A549 (cell line): ENCODE data around the gene HEPHL1. TPM values are rescaled to one million over a fixed set of nuclear protein-coding genes. Genes with fewer than 3 reads are reported as not detected.

Experiments
- ATAC-seq, 2 experiments: fragments of 200-7000 bp in 1 of 2; fragments of >200 bp in 1 of 2; cut with Nextera tagmentation in 1 of 2; cut with Tn5 transposase in 1 of 2; 3 replicates each; pipeline versions ENCODE4 v1.8.0 to v1.9.1; 2018 to 2020; ENCODE audit warnings: mild to moderate bottlenecking in 1 of 2, moderate library complexity in 1 of 2
- CTCF ChIA-PET: fragments of 300-600 bp; sonication (Branson Sonifier 250); formaldehyde crosslinking; extraction: SDS; loops from one replicate; lab custom pipeline; 2021; ENCODE audit warnings: antibody characterized with exemption, inconsistent platforms; lab: Yijun Ruan, JAX
- POLR2A ChIA-PET: fragments of 350-600 bp; formaldehyde crosslinking; extraction: SDS; loops from one replicate; lab custom pipeline; 2021; ENCODE audit warnings: antibody characterized with exemption, inconsistent platforms; lab: Yijun Ruan, JAX
- DNase-seq, 2 experiments: peaks; one replicate each; pipeline versions ENCODE4 v3.0.0 to v3.0.0-alpha.2; 2011 to 2016; ENCODE audit warnings: low read depth in 1 of 2, low spot score in 1 of 2
- FAIRE-seq: peaks from 2 replicates; lab custom pipeline; 2011; peaks lifted over from hg19 to GRCh38; lab: Jason Lieb, UNC
- H3K27ac ChIP-seq, 2 experiments: fragments of >200 bp; sonication (Bioruptor Twin); formaldehyde crosslinking; 3 replicates each; pipeline ENCODE4 v1.5.1; 2016 to 2017
- H3K4me1 ChIP-seq: fragments of >200 bp; sonication (Bioruptor Twin); formaldehyde crosslinking; 3 replicates; pipeline ENCODE4 v1.6.1; 2016
- H3K4me2 ChIP-seq: fragments of >200 bp; sonication (Bioruptor Twin); formaldehyde crosslinking; 3 replicates; pipeline ENCODE4 v1.6.1; 2016
- H3K4me3 ChIP-seq: fragments of >200 bp; sonication (Bioruptor Twin); formaldehyde crosslinking; 3 replicates; pipeline ENCODE4 v1.5.1; 2016
- H3K9me3 ChIP-seq: fragments of >200 bp; sonication (Bioruptor Twin); formaldehyde crosslinking; 3 replicates; pipeline ENCODE4 v1.6.1; 2016
- ATOH8 ChIP-seq: fragments of 250-450 bp; sonication (Bioruptor Pico); IDR thresholded peaks from 2 replicates; pipeline ENCODE4 v1.5.0; 2020; ENCODE audit warnings: low read depth, mild to moderate bottlenecking, moderate library complexity
- CBX8 ChIP-seq: fragments of 200-600 bp; sonication (generic); IDR thresholded peaks from 2 replicates; pipeline ENCODE4 v1.6.1; 2016
- E2F6 ChIP-seq: IDR thresholded peaks from 2 replicates; pipeline ENCODE4 v1.6.1; 2012; ENCODE audit warnings: low read depth, borderline replicate concordance
- EHMT2 ChIP-seq: fragments of 200-600 bp; sonication (generic); IDR thresholded peaks from 2 replicates; pipeline ENCODE4 v1.6.1; 2016; ENCODE audit warnings: antibody characterized with exemption, low read depth, mild to moderate bottlenecking, moderate library complexity
- ELK1 ChIP-seq: fragments of 150-350 bp; IDR thresholded peaks from 2 replicates; pipeline ENCODE4 v1.6.1; 2014; ENCODE audit warnings: low read depth, mild to moderate bottlenecking, low read length
- EP300 ChIP-seq, 2 experiments: fragments of >200 bp; sonication (Bioruptor Twin); formaldehyde crosslinking; IDR thresholded peaks; 2 replicates in 1 of 2; 3 replicates in 1 of 2; pipeline ENCODE4 v1.6.1; 2016 to 2017
- ESRRA ChIP-seq: fragments of 150-350 bp; IDR thresholded peaks from 2 replicates; pipeline ENCODE4 v1.6.1; 2014; ENCODE audit warnings: mild to moderate bottlenecking, low read length, borderline replicate concordance
- FOSB ChIP-seq: fragments of 250-450 bp; sonication (Bioruptor Pico); IDR thresholded peaks from 2 replicates; pipeline ENCODE4 v1.5.0; 2020; ENCODE audit warnings: mild to moderate bottlenecking, moderate library complexity
- FOSL2 ChIP-seq, 2 experiments: fragments of 450-650 bp in 1 of 2; fragments of >200 bp in 1 of 2; sonication (Bioruptor Twin) in 1 of 2; formaldehyde crosslinking; IDR thresholded peaks; 2 replicates each; pipeline versions ENCODE4 v1.5.0 to v1.6.1; 2016 to 2020; ENCODE audit warnings: mild to moderate bottlenecking in 1 of 2, moderate library complexity in 1 of 2
- FOXS1 ChIP-seq: fragments of 250-450 bp; sonication (Bioruptor Pico); IDR thresholded peaks from 2 replicates; pipeline ENCODE4 v1.5.0; 2020; ENCODE audit warnings: mild to moderate bottlenecking, moderate library complexity
- HES2 ChIP-seq: fragments of >200 bp; sonication (Bioruptor Twin); formaldehyde crosslinking; IDR thresholded peaks from 2 replicates; pipeline ENCODE4 v1.6.1; 2016
- HOXA7 ChIP-seq: fragments of 250-450 bp; sonication (Bioruptor Pico); IDR thresholded peaks from 2 replicates; pipeline ENCODE4 v1.5.0; 2020; ENCODE audit warnings: mild to moderate bottlenecking, moderate library complexity
- JUN ChIP-seq, 2 experiments: fragments of >200 bp; sonication (Bioruptor Twin); formaldehyde crosslinking; IDR thresholded peaks; 2 replicates in 1 of 2; 3 replicates in 1 of 2; pipeline ENCODE4 v1.6.1; 2016 to 2017
- JUNB ChIP-seq: fragments of >200 bp; sonication (Bioruptor Twin); formaldehyde crosslinking; IDR thresholded peaks from 2 replicates; pipeline ENCODE4 v1.6.1; 2016
- MAFK ChIP-seq: fragments of 450-650 bp; IDR thresholded peaks from 2 replicates; pipeline ENCODE4 v1.6.1; 2014; ENCODE audit not compliant: partially characterized antibody
- MAX ChIP-seq: IDR thresholded peaks from 2 replicates; pipeline ENCODE4 v1.6.1; 2012
- MAZ ChIP-seq: fragments of 150-350 bp; IDR thresholded peaks from 2 replicates; pipeline ENCODE4 v1.6.1; 2014; ENCODE audit warnings: antibody characterized with exemption, low read depth, low read length, borderline replicate concordance
- MYC ChIP-seq: IDR thresholded peaks from 2 replicates; pipeline ENCODE4 v1.6.1; 2012; ENCODE audit warnings: mild to moderate bottlenecking, inconsistent platforms, low read length, improper control_type of control experiment, borderline replicate concordance
- NPAS2 ChIP-seq: fragments of 250-450 bp; sonication (Bioruptor Pico); IDR thresholded peaks from 2 replicates; pipeline ENCODE4 v1.8.0; 2022; ENCODE audit warnings: mild to moderate bottlenecking, moderate library complexity, borderline replicate concordance
- NR3C1 ChIP-seq: fragments of >200 bp; sonication (Bioruptor Twin); formaldehyde crosslinking; IDR thresholded peaks from 3 replicates; pipeline ENCODE4 v1.6.1; 2017
- PBX3 ChIP-seq: IDR thresholded peaks from 2 replicates; pipeline ENCODE4 v1.6.1; 2012
- POLR2A ChIP-seq: IDR thresholded peaks from 2 replicates; pipeline ENCODE4 v1.6.1; 2012; ENCODE audit warnings: mild to moderate bottlenecking, low read length
- RAD21 ChIP-seq, 2 experiments: fragments of >200 bp in 1 of 2; sonication (Bioruptor Twin) in 1 of 2; formaldehyde crosslinking in 1 of 2; IDR thresholded peaks in 1 of 2; conservative IDR thresholded peaks in 1 of 2; 2 replicates in 1 of 2; 3 replicates in 1 of 2; pipeline ENCODE4 v1.6.1; 2012 to 2018; ENCODE audit warnings: inconsistent platforms in 1 of 2
- RARB ChIP-seq: fragments of 250-450 bp; sonication (Bioruptor Pico); IDR thresholded peaks from 2 replicates; pipeline ENCODE4 v1.8.0; 2021; ENCODE audit warnings: mild to moderate bottlenecking, moderate library complexity
- RCOR1 ChIP-seq: fragments of 150-350 bp; IDR thresholded peaks from 2 replicates; pipeline ENCODE4 v1.6.1; 2014; ENCODE audit warnings: antibody characterized with exemption, low read length, low read depth
- SREBF2 ChIP-seq: fragments of 450-650 bp; IDR thresholded peaks from 2 replicates; pipeline ENCODE4 v1.6.1; 2014; ENCODE audit warnings: mild to moderate bottlenecking, moderate library complexity
- TFCP2L1 ChIP-seq: fragments of 250-450 bp; sonication (Bioruptor Pico); IDR thresholded peaks from 2 replicates; pipeline ENCODE4 v1.5.0; 2021; ENCODE audit warnings: mild to moderate bottlenecking
- USF2 ChIP-seq: fragments of 450-650 bp; IDR thresholded peaks from 2 replicates; pipeline ENCODE4 v1.6.1; 2014; ENCODE audit warnings: antibody characterized with exemption
- ZC3H11A ChIP-seq: fragments of 450-650 bp; IDR thresholded peaks from 2 replicates; pipeline ENCODE4 v1.6.1; 2014; ENCODE audit warnings: antibody characterized with exemption, mild to moderate bottlenecking
- ZFP36 ChIP-seq: fragments of 450-650 bp; IDR thresholded peaks from 2 replicates; pipeline ENCODE4 v1.6.1; 2014; ENCODE audit warnings: borderline replicate concordance; ENCODE audit not compliant: partially characterized antibody
- ZNF302 ChIP-seq: fragments of 250-450 bp; sonication (Bioruptor Pico); IDR thresholded peaks from 2 replicates; pipeline ENCODE4 v1.9.0; 2021; ENCODE audit warnings: inconsistent platforms, mild to moderate bottlenecking, moderate library complexity
- WGBS: methylation state at CpG from one replicate; pipeline ENCODE4 v1.1.6; 2017; ENCODE audit errors: missing lambda C conversion rate; 5-methylcytosine and 5-hydroxymethylcytosine counted together
- polyA plus RNA-seq, 4 experiments: library from polyadenylated mRNA; depleted of rRNA in 3 of 4; stranded (reverse); fragments of >200 nt; fragmentation: RNase III in 1 of 4; extraction: RNeasy Plus Mini Kit Qiagen cat#74134 plus additional on column Dnase treatment in 1 of 4; gene quantifications; 2 replicates in 3 of 4; 3 replicates in 1 of 4; pipeline ENCODE4 v1.2.3, GENCODE V29; 2011 to 2017

The HEPHL1 gene
- polyA plus RNA-seq, 2 of the 4 experiments (the other 2 are of a cell fraction): not detected

- TF ChIP-seq RAD21 (conservative IDR thresholded peaks at IDR 0.05 in 1 of 2, IDR thresholded peaks at IDR 0.05 in 1 of 2): no peak
- no peak for TF ChIP-seq EP300 (IDR thresholded peaks at IDR 0.05)
- no peak for TF ChIP-seq ATOH8 (CRISPR knock-in tag)
- no peak for TF ChIP-seq FOSB (CRISPR knock-in tag)
- Histone ChIP-seq H3K27ac (no peak overlapping the region), H3K9me3 (no peaks in the 10 kb centered on the region), H3K4me2 (no peak overlapping the region), H3K4me3 (no peak overlapping the region), H3K4me1 (no peaks in the 10 kb centered on the region)
- CTCF ChIA-PET: no interaction called here
- POLR2A ChIA-PET: no interaction called here
- FAIRE-seq (no peak), ATAC-seq (no peak), DNase-seq (no peak)
These were observed 13.7 kb upstream of the HEPHL1 start for GRCh38 chr11:94007426-94007825.

GRCh38 chr11:94007906-94008305 lies 13.2 kb upstream of the HEPHL1 start:
- ChIA-PET POLR2A (no interaction called here), CTCF (no interaction called here)
- 9% methylated on average over 4 of the region's 4 CpGs for WGBS
- no peaks in the 10 kb centered on the region for H3K9me3 ChIP-seq
- FAIRE-seq (no peak), DNase-seq (no peak), ATAC-seq (no peak)
- H3K4me3 ChIP-seq: no peak overlapping the region
- H3K27ac ChIP-seq: no peak overlapping the region
- TF ChIP-seq JUNB: no peak
- no peak for TF ChIP-seq EHMT2
- no peak for TF ChIP-seq NR3C1
- TF ChIP-seq NPAS2 (CRISPR knock-in tag): no peak
- no peak for TF ChIP-seq ELK1
- no peak for TF ChIP-seq HES2
- no peak for TF ChIP-seq MAX
- TF ChIP-seq MAFK: no peak
- TF ChIP-seq FOSL2 (IDR thresholded peaks at IDR 0.05): no peak
- TF ChIP-seq FOSL2 (CRISPR knock-in tag; IDR thresholded peaks at IDR 0.05): no peak
- TF ChIP-seq ZNF302 (CRISPR knock-in tag): no peak
- no peak for TF ChIP-seq HOXA7 (CRISPR knock-in tag)
- no peak for TF ChIP-seq MAZ
- TF ChIP-seq ZFP36: no peak
- no peak overlapping the region for H3K4me2 ChIP-seq
- no peaks in the 10 kb centered on the region for H3K4me1 ChIP-seq

GRCh38 chr11:94010136-94010535 lies 11.0 kb upstream of the HEPHL1 start:
- POLR2A ChIA-PET: no interaction called here
- no peak overlapping the region for H3K27ac ChIP-seq
- TF ChIP-seq E2F6: no peak
- no peak for TF ChIP-seq FOXS1 (CRISPR knock-in tag)
- TF ChIP-seq JUN (IDR thresholded peaks at IDR 0.05): no peak
- no peak for TF ChIP-seq CBX8
- no peak for TF ChIP-seq MAFK
- no peak for TF ChIP-seq MYC
- no peak for TF ChIP-seq ESRRA
- no peak for TF ChIP-seq POLR2A
- TF ChIP-seq SREBF2: no peak
- TF ChIP-seq RAD21 (conservative IDR thresholded peaks at IDR 0.05 in 1 of 2, IDR thresholded peaks at IDR 0.05 in 1 of 2): no peak
- TF ChIP-seq USF2: no peak
- TF ChIP-seq TFCP2L1 (CRISPR knock-in tag): no peak
- TF ChIP-seq RCOR1: no peak
- TF ChIP-seq HES2: no peak
- no peak for TF ChIP-seq PBX3
- no peak for TF ChIP-seq NR3C1
- TF ChIP-seq ZC3H11A: no peak
- TF ChIP-seq RARB (CRISPR knock-in tag): no peak

More at GRCh38 chr11:94010136-94010535, 11.0 kb upstream of the HEPHL1 start:
- 0% methylated on average over 1 of the region's 1 CpG for WGBS
- Histone ChIP-seq H3K4me1 (no peaks in the 10 kb centered on the region), H3K9me3 (no peaks in the 10 kb centered on the region), H3K4me2 (no peak overlapping the region), H3K4me3 (no peak overlapping the region)
- FAIRE-seq (no peak), DNase-seq (no peak), ATAC-seq (no peak)
- CTCF ChIA-PET: no interaction called here
